Uterine smooth muscle cell (primary cell): ENCODE measurements around the gene F2R. TPM values are rescaled to one million over a fixed set of nuclear protein-coding genes. Genes with fewer than 3 reads are reported as not detected.

Source experiments
- total RNA-seq: library from RNA; depleted of rRNA; stranded (reverse); fragments of >200 nt; gene quantifications from 2 replicates; pipeline ENCODE4 v1.2.3, GENCODE V29; 2014

F2R gene
- total RNA-seq, result 56.9 and 97.0 TPM in 2 replicates

GRCh38 chr5:76715736-76716455 lies at the start of gene F2R:
Gene F2R, plus strand, starts transcription at chr5:76716126. Its CDS starts 182 bp downstream, at chr5:76716308.

Other genes starting within 250 kb of the F2R start
- gene F2RL2, start 92.7 kb upstream of the F2R start, total RNA-seq, result 3.7 and 10.6 TPM in 2 replicates
- gene F2RL1, start 102.9 kb downstream of the F2R start, total RNA-seq, result 60.6 and 62.0 TPM in 2 replicates
- gene S100Z, start 133.9 kb downstream of the F2R start, total RNA-seq, result not detected in 2 replicates
- 0.25 TPM in 1 of 2 replicates, not detected in the other for gene CRHBP, start 236.9 kb downstream of the F2R start, total RNA-seq